Neural crest cell (in vitro differentiated cells): ENCODE results near the gene OSBP2. TPM values are rescaled to one million over a fixed set of nuclear protein-coding genes. Genes with fewer than 3 reads are reported as not detected.
A peak's percentile ranks its signal among the peaks of the same experiment; 100 is the strongest.

Source experiments
- DNase-seq: peaks from one replicate; pipeline ENCODE4 v3.0.0; 2021; ENCODE audit warnings: low read depth, mixed read lengths, low spot score
- H3K27ac Mint-ChIP-seq: one replicate; pipeline ENCODE4 v1.8.0; 2021; ENCODE audit warnings: mild to moderate bottlenecking, mixed read lengths; ENCODE audit not compliant: unreplicated experiment
- H3K27me3 Mint-ChIP-seq: 2 replicates; pipeline ENCODE4 v1.8.0; 2021; ENCODE audit warnings: low read depth, mild to moderate bottlenecking, mixed read lengths
- H3K36me3 Mint-ChIP-seq: 2 replicates; pipeline ENCODE4 v1.8.0; 2021; ENCODE audit warnings: low read depth, mild to moderate bottlenecking, mixed read lengths
- H3K4me1 Mint-ChIP-seq: 2 replicates; pipeline ENCODE4 v1.8.0; 2021; ENCODE audit warnings: mixed read lengths
- H3K4me3 Mint-ChIP-seq: one replicate; pipeline ENCODE4 v1.8.0; 2021; ENCODE audit warnings: mild to moderate bottlenecking, mixed read lengths
- H3K9me3 Mint-ChIP-seq: 2 replicates; pipeline ENCODE4 v1.8.0; 2021; ENCODE audit warnings: mixed read lengths
- total RNA-seq: library from RNA; stranded (reverse); gene quantifications from 2 replicates; pipeline ENCODE4 v1.2.1, GENCODE V29; 2021
- TF ChIP-seq, protein P1 (sequence below): fragments of 200-600 bp; sonication (generic); conservative IDR thresholded peaks from 2 replicates; pipeline ENCODE4 v1.5.0; 2021; ENCODE audit warnings: antibody characterized with exemption, mild to moderate bottlenecking

Gene OSBP2
- total RNA-seq, 1 donor from 2014 or later: 2.8 TPM

DNA sequence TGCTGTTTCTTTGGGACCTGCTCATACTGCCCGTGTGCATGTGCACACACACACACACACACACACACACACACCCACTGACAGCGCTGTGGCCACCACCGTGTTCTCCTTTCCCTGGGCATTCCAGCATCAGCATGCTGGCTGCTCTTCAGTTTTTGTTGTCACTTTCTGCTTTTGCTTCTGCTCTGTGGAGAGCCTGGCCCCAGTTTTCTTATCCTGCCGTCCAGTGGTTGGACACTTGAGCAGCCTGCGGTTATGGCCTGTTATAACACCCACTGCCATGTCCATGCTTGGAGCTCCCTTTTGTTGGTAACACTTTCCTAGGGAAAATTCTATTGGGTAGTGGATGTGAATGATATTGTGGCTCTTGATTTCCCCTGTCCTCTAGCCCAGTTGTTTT is 83.6 kb downstream of the OSBP2 start:
- H3K36me3 Mint-ChIP-seq: no peaks in the 10 kb centered on the region

DNA sequence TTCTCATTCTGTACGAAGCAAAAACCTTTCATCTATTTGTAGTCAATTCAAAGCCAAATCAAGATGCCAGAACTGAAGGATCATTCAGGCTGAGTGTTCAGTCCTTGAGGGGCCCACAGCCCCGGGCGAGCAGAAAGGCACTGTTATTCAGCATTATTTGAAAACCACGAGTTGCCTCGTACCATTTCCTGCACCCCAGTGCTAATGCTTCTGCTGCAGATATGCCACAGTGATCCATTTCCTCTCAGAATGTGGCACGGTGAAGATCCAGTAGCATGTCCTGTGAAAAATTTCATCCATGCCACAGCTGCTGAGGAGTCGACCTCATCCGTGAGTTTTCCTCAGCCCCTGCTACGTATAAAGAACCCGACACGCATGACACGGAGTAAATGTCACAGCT is 85.4 kb downstream of the OSBP2 start:
- no peaks in the 10 kb centered on the region for H3K36me3 Mint-ChIP-seq
- TF ChIP-seq, protein P1, sequence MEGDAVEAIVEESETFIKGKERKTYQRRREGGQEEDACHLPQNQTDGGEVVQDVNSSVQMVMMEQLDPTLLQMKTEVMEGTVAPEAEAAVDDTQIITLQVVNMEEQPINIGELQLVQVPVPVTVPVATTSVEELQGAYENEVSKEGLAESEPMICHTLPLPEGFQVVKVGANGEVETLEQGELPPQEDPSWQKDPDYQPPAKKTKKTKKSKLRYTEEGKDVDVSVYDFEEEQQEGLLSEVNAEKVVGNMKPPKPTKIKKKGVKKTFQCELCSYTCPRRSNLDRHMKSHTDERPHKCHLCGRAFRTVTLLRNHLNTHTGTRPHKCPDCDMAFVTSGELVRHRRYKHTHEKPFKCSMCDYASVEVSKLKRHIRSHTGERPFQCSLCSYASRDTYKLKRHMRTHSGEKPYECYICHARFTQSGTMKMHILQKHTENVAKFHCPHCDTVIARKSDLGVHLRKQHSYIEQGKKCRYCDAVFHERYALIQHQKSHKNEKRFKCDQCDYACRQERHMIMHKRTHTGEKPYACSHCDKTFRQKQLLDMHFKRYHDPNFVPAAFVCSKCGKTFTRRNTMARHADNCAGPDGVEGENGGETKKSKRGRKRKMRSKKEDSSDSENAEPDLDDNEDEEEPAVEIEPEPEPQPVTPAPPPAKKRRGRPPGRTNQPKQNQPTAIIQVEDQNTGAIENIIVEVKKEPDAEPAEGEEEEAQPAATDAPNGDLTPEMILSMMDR: no peak
- no peak overlapping the region for H3K4me3 Mint-ChIP-seq
- peaks cover 15% of the 10 kb centered on the region for H3K4me1 Mint-ChIP-seq
- H3K27ac Mint-ChIP-seq: peak overlapping the region; percentile 65
- no peaks in the 10 kb centered on the region for H3K9me3 Mint-ChIP-seq
- no peak for DNase-seq
- no peaks in the 10 kb centered on the region for H3K27me3 Mint-ChIP-seq

More for the DNA sequence above, 83.6 kb downstream of the OSBP2 start:
- no peaks in the 10 kb centered on the region for H3K9me3 Mint-ChIP-seq
- no peak overlapping the region for H3K4me3 Mint-ChIP-seq
- TF ChIP-seq, protein P1: no peak
- peaks cover 15% of the 10 kb centered on the region for H3K4me1 Mint-ChIP-seq
- no peak for DNase-seq
- no peaks in the 10 kb centered on the region for H3K27me3 Mint-ChIP-seq
- no peak overlapping the region for H3K27ac Mint-ChIP-seq

GRCh38 chr22:30781271-30781875 is 86.7 kb downstream of the OSBP2 start:
- Mint-ChIP-seq H3K4me1 (peaks cover 15% of the 10 kb centered on the region), H3K27ac (peak overlapping the region; percentile 19), H3K36me3 (no peaks in the 10 kb centered on the region), H3K27me3 (no peaks in the 10 kb centered on the region), H3K4me3 (no peak overlapping the region), H3K9me3 (no peaks in the 10 kb centered on the region)
- TF ChIP-seq, protein P1: no peak
- DNase-seq: no peak

DNA sequence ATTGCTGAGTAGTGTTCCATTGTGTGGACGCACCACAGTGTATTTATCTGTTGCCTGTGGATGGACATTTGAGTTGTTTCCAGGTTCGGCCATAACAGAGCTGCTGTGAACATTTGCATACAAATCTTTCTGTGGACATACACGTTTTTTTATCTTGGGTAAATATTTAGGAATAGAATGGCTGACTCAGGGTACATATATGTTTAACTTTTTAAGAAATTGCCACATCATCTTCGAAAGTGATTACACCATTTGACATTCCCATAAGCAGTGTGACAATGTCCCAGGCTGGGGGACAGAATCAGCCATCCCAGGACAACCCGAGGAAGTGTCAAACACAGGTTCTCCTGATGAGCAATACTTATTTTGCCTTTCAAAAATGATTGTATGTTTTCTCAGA is 87.9 kb downstream of the OSBP2 start:
- H3K36me3 Mint-ChIP-seq: no peaks in the 10 kb centered on the region
- no peaks in the 10 kb centered on the region for H3K27me3 Mint-ChIP-seq
- H3K4me3 Mint-ChIP-seq: no peak overlapping the region
- no peak overlapping the region for H3K27ac Mint-ChIP-seq
- H3K4me1 Mint-ChIP-seq: peaks cover 15% of the 10 kb centered on the region
- no peak for DNase-seq
- H3K9me3 Mint-ChIP-seq: no peaks in the 10 kb centered on the region
- TF ChIP-seq, protein P1: no peak

GRCh38 chr22:30783021-30783420 is 88.3 kb downstream of the OSBP2 start:
- TF ChIP-seq, protein P1: no peak
- Mint-ChIP-seq H3K36me3 (no peaks in the 10 kb centered on the region), H3K4me1 (peaks cover 15% of the 10 kb centered on the region), H3K9me3 (no peaks in the 10 kb centered on the region), H3K4me3 (no peak overlapping the region), H3K27me3 (no peaks in the 10 kb centered on the region), H3K27ac (no peak overlapping the region)
- DNase-seq: no peak
